ENCODE data around the gene ITGB3. TPM values are rescaled to one million over a fixed set of nuclear protein-coding genes. Genes with fewer than 3 reads are reported as not detected.

ITGB3 gene
- total and polyA plus RNA-seq, 9 of the 15 experiments (the other 6 are each of a cell fraction or from before 2014, with no cell fraction given), result 0.08 to 2.6 (median 0.62) TPM; not detected in 1

DNA sequence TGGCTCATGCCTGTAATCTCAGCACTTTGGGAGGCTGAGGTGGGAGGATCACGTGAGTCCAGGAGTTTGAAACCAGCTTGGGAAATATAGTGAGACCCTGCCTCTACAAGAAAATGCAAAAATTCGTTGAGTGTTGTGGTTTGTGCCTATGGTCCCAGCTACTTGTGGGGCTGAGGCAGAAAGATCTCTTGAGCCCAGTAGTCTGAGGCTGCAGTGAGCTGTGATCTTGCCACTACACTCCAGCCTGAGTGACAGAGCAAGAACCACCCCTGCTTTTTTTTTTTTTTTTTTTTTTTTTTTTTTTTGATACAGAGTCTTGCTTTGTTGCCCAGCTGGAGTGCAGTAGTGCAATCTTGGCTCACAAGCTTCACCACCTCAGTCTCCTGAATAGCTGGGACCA is 34.0 kb downstream of the ITGB3 start (continued):
- TF ChIP-seq, protein P1, sequence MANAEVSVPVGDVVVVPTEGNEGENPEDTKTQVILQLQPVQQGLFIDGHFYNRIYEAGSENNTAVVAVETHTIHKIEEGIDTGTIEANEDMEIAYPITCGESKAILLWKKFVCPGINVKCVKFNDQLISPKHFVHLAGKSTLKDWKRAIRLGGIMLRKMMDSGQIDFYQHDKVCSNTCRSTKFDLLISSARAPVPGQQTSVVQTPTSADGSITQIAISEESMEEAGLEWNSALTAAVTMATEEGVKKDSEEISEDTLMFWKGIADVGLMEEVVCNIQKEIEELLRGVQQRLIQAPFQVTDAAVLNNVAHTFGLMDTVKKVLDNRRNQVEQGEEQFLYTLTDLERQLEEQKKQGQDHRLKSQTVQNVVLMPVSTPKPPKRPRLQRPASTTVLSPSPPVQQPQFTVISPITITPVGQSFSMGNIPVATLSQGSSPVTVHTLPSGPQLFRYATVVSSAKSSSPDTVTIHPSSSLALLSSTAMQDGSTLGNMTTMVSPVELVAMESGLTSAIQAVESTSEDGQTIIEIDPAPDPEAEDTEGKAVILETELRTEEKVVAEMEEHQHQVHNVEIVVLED (CRISPR knock-in tag; IDR thresholded peaks at IDR 0.05), result no peak
- peak; percentile 28; the same call in 1 of the 2 replicates for TF ChIP-seq EGR1 (conservative IDR thresholded peaks at IDR 0.05)
- TF ChIP-seq, protein P2, sequence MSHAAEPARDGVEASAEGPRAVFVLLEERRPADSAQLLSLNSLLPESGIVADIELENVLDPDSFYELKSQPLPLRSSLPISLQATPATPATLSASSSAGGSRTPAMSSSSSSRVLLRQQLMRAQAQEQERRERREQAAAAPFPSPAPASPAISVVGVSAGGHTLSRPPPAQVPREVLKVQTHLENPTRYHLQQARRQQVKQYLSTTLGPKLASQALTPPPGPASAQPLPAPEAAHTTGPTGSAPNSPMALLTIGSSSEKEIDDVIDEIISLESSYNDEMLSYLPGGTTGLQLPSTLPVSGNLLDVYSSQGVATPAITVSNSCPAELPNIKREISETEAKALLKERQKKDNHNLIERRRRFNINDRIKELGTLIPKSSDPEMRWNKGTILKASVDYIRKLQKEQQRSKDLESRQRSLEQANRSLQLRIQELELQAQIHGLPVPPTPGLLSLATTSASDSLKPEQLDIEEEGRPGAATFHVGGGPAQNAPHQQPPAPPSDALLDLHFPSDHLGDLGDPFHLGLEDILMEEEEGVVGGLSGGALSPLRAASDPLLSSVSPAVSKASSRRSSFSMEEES (CRISPR knock-in tag; IDR thresholded peaks at IDR 0.05), result peak; percentile 24
- no peak for TF ChIP-seq ILF3 (IDR thresholded peaks at IDR 0.05; ENCODE audit: borderline replicate concordance)
- TF ChIP-seq ZNF217 (CRISPR knock-in tag; IDR thresholded peaks at IDR 0.05), result no peak
- TF ChIP-seq LCOR (CRISPR knock-in tag; IDR thresholded peaks at IDR 0.05), result no peak
- TF ChIP-seq ZNF384 (IDR thresholded peaks at IDR 0.05; ENCODE audit: low read depth, low read length), result peak; percentile 91
- TF ChIP-seq ZNF668 (CRISPR knock-in tag; IDR thresholded peaks at IDR 0.05), result no peak
- no peak for TF ChIP-seq SOX6 (IDR thresholded peaks at IDR 0.05)
- TF ChIP-seq, protein P3, sequence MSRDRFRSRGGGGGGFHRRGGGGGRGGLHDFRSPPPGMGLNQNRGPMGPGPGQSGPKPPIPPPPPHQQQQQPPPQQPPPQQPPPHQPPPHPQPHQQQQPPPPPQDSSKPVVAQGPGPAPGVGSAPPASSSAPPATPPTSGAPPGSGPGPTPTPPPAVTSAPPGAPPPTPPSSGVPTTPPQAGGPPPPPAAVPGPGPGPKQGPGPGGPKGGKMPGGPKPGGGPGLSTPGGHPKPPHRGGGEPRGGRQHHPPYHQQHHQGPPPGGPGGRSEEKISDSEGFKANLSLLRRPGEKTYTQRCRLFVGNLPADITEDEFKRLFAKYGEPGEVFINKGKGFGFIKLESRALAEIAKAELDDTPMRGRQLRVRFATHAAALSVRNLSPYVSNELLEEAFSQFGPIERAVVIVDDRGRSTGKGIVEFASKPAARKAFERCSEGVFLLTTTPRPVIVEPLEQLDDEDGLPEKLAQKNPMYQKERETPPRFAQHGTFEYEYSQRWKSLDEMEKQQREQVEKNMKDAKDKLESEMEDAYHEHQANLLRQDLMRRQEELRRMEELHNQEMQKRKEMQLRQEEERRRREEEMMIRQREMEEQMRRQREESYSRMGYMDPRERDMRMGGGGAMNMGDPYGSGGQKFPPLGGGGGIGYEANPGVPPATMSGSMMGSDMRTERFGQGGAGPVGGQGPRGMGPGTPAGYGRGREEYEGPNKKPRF (IDR thresholded peaks at IDR 0.05; ENCODE audit: low read depth, low read length), result no peak
- TF ChIP-seq PHF20 (IDR thresholded peaks at IDR 0.05; ENCODE audit: partially characterized antibody), result no peak
- no peak for TF ChIP-seq POLR2B (IDR thresholded peaks at IDR 0.05; ENCODE audit: low read depth, partially characterized antibody)
- TF ChIP-seq, protein P4, sequence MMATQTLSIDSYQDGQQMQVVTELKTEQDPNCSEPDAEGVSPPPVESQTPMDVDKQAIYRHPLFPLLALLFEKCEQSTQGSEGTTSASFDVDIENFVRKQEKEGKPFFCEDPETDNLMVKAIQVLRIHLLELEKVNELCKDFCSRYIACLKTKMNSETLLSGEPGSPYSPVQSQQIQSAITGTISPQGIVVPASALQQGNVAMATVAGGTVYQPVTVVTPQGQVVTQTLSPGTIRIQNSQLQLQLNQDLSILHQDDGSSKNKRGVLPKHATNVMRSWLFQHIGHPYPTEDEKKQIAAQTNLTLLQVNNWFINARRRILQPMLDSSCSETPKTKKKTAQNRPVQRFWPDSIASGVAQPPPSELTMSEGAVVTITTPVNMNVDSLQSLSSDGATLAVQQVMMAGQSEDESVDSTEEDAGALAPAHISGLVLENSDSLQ (IDR thresholded peaks at IDR 0.05), result peak; percentile 90
- no peak for TF ChIP-seq SREBF2 (CRISPR knock-in tag; IDR thresholded peaks at IDR 0.05)
- TF ChIP-seq, protein P5, sequence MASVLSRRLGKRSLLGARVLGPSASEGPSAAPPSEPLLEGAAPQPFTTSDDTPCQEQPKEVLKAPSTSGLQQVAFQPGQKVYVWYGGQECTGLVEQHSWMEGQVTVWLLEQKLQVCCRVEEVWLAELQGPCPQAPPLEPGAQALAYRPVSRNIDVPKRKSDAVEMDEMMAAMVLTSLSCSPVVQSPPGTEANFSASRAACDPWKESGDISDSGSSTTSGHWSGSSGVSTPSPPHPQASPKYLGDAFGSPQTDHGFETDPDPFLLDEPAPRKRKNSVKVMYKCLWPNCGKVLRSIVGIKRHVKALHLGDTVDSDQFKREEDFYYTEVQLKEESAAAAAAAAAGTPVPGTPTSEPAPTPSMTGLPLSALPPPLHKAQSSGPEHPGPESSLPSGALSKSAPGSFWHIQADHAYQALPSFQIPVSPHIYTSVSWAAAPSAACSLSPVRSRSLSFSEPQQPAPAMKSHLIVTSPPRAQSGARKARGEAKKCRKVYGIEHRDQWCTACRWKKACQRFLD (CRISPR knock-in tag; IDR thresholded peaks at IDR 0.05), result peak; percentile 62; the same call in 1 of the 2 replicates
- TF ChIP-seq, protein P6, sequence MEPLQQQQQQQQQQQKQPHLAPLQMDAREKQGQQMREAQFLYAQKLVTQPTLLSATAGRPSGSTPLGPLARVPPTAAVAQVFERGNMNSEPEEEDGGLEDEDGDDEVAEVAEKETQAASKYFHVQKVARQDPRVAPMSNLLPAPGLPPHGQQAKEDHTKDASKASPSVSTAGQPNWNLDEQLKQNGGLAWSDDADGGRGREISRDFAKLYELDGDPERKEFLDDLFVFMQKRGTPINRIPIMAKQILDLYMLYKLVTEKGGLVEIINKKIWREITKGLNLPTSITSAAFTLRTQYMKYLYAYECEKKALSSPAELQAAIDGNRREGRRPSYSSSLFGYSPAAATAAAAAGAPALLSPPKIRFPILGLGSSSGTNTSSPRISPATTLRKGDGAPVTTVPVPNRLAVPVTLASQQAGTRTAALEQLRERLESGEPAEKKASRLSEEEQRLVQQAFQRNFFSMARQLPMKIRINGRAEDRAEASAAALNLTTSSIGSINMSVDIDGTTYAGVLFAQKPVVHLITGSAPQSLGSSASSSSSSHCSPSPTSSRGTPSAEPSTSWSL (CRISPR knock-in tag; IDR thresholded peaks at IDR 0.05; ENCODE audit: borderline replicate concordance), result no peak
